SK-N-MC (cell line): ENCODE measurements around the gene RASSF4.

Experiments
- EZH2 ChIP-seq: fragments of 200-600 bp; sonication (generic); IDR thresholded peaks from one replicate; pipeline ENCODE4 v1.6.1; 2017; ENCODE audit warnings: antibody characterized with exemption
- FOXP2 ChIP-seq: optimal IDR thresholded peaks from 2 replicates; pipeline ENCODE3; 2011; ENCODE audit warnings: mild to moderate bottlenecking, moderate library complexity; ENCODE audit not compliant: insufficient read depth; ENCODE audit errors: extremely low read length, control extremely low read depth
- POLR2AphosphoS5 ChIP-seq: IDR thresholded peaks from 2 replicates; pipeline ENCODE4 v1.6.1; 2012; ENCODE audit warnings: mild to moderate bottlenecking, low read depth, low read length, borderline replicate concordance

DNA sequence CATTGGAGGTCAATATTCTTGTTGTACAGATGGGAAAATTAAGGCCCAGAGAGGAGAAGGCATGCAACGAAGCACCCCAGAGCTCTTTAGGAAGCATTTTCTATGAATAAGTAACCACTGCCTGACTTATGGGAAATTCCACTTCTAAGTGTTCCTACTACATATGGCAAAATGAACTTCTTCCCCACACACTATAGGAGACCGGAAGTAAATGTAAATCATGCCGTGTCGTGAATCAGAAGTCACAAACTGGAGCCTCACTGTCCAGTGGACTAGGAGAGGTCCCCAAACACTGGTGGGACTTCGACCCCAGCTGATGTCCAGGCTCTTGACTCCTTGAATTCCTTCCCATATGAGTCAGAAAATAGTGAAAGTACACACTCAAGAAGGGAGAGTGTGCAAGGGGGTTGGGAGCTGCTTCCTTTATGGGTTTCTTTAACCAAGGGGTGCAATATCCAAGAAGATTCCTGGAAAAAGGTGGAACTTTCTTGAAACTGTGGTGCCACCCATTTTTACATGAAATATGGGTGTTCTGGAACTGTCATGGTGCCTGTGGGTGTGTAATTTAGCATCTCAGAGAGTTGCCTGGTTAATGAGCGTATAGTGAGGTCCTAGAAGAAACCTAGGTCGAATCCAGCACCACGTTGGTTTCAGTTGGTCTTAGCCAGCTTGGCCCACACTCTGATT lies 6.7 kb downstream of the RASSF4 start:
- TF ChIP-seq POLR2AphosphoS5, result no peak
- TF ChIP-seq EZH2, result no peak
- no peak for TF ChIP-seq FOXP2
